Mucosa of gallbladder (tissue), 1 donor: ENCODE data around the gene CNIH3. TPM values are rescaled to one million over a fixed set of nuclear protein-coding genes. Genes with fewer than 3 reads are reported as not detected.

Source experiments
- DNase-seq: peaks from one replicate; pipeline ENCODE4 v3.0.0-alpha.2; 2020; ENCODE audit warnings: low spot score
- total RNA-seq: library from RNA; stranded (reverse); gene quantifications from one replicate; pipeline ENCODE4 v1.2.1, GENCODE V29; 2021
- donor health status: DM: no; HTN: no; CAD: no.

Gene CNIH3
- total RNA-seq, 1 donor from 2014 or later, result 1.5 TPM

- no peak for DNase-seq
Observed at GRCh38 chr1:224743608-224744164, 127.6 kb downstream of the CNIH3 start.

- DNase-seq, result no peak
Observed at GRCh38 chr1:224744521-224744920, 128.4 kb downstream of the CNIH3 start.

- no peak for DNase-seq
Observed at GRCh38 chr1:224745394-224745793, 129.3 kb downstream of the CNIH3 start.

DNA sequence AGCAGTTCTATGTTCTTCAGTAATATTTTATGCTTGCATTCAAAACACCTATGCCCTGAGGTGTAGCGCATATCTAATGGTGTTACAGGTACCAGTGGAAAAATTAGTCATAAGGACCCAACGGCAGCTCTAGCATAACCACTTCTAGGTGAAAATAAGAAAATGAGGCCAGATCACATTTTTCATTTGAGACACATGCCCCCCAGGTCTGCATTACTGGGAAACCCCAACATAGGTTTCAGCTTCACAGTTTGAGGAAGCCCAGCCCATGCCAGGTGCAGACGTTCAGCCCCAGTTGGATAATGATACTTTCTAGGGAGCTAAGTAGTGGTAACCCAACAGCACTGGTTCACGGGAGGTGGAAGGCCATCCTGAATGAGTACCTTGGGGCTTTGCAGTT, 129.8 kb downstream of the CNIH3 start:
- DNase-seq, result no peak

- DNase-seq, result no peak
Observed at GRCh38 chr1:224747578-224747977, 131.5 kb downstream of the CNIH3 start.

DNA sequence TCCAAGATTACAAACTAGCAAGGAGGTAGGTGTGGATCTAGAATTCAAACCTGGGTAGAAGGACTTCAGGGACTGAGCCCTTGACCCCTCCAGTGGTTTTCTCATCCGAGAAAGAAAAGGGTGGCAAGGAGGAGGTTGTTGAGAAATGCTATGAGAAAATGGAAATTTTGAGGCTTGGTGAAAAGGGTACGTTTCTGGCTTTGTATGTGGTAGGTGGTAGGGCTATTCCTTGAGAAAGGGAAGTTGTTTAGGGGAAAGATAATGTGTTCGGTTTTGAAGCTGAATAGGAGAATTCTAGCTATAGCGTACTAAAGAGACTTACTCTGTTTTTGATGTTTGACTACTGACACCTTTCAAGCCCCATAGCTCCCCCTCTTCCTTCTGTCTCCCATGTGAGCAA, 133.8 kb downstream of the CNIH3 start:
- no peak for DNase-seq

GRCh38 chr1:224751624-224752311, 135.7 kb downstream of the CNIH3 start:
- DNase-seq, result no peak

DNA sequence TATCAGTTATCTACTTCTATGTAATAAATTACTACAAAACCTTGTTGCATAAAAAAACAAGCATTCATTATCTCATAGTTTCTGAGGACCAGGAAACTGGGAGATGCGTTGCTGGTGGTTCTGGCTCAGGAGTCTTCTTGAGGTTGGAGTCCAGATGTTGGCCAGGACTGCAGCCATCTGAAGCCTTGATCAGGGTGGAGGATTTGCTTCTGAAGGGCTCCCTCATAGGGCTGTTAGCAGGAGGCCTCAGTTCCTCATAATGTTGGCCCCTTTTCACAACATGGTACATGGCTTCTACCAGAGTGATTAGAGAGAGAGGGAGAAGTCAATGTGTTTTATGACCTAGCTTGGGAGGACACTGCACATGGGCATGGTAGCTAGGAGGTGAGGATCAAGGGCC, 137.4 kb downstream of the CNIH3 start:
- DNase-seq, result no peak

GRCh38 chr1:224755586-224755985, 139.5 kb downstream of the CNIH3 start:
- no peak for DNase-seq

- DNase-seq, result no peak
Observed at GRCh38 chr1:224757508-224757907, 141.4 kb downstream of the CNIH3 start.

- DNase-seq, result no peak
Observed at GRCh38 chr1:224759135-224759534, 143.0 kb downstream of the CNIH3 start.

DNA sequence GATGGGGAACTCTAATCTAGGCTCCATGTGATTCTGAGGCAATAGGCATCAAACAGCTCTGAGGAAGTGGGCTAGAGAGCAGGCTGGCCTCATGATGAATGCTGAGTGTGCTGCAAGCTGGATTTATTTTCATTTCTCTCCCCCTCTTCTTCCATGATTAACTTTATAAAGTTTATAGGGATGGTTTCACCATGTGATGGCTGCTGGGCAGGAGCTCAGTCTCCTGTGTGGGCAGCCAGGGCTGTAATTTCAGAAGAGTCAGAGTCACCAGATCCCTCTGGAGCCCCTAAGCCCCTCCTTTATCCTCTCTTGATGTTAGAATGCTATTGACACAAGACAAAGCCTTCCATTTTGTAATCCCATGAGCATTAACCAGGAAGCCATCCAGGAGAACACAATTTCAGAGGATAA, 143.6 kb downstream of the CNIH3 start:
- no peak for DNase-seq

DNA sequence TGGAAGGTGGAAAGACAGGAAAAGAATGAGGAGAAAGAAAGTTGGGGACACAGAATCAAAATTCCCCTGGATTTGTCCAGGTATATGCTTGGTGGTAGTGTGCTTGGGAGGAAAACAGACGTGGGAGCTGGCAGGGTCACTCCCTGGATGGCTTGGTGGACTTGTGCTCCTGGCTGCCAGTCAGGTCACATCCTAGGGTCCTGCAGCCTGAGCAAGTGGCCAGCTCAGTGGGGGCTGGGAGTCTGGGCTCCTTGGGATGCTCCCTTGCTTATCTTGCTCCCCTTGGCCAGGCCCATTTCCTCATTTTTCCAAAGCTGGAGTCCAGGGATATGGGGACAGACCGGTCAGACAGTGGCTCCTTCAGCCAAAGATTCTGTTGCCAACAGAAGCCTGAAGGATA, 144.0 kb downstream of the CNIH3 start:
- DNase-seq, result no peak

- DNase-seq, result no peak
Observed at GRCh38 chr1:224761245-224761644, 145.1 kb downstream of the CNIH3 start.

DNA sequence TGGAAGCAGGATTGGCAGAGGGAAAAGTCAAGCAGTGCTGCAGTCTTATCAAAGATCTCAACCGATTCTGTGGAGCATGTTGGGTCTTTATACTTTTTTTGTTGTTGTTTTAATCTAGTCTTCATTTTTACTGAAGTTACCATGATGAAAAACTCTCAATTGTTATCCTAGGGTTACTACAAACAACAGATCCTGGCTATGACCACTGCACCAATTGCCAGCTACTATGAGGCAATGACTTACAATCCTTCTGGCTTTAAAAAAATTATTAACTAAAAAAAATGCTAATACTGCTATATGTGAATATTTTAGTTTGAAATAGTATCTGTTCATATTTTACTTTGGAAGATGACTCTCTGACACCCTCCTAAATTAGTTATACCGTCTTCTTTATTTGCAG, 145.9 kb downstream of the CNIH3 start:
- no peak for DNase-seq

- DNase-seq, result no peak
Observed at GRCh38 chr1:224762701-224763100, 146.6 kb downstream of the CNIH3 start.

GRCh38 chr1:224763126-224763775, 147.1 kb downstream of the CNIH3 start:
- no peak for DNase-seq

DNA sequence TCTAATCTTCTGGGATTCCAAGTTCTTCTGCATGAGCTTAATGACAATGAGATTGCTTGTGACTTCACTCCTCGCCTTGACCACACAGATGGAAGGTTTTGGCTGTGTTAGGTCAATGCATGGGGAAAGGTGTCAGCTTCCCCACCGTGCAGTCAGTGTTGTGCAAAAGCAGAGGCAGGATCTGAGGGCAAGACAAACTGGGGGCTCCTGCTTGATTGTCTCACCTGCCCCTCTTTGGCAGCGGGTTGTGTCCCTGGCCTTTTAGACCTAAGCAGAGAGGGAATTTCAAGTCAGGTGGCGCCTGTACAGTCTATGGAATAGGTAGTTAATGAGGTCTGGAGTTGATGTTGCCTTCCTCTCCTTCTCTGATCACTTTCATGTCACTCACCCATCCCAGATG, 150.1 kb downstream of the CNIH3 start:
- DNase-seq, result no peak

- DNase-seq, result no peak
Observed at GRCh38 chr1:224767031-224767430, 150.9 kb downstream of the CNIH3 start.

DNA sequence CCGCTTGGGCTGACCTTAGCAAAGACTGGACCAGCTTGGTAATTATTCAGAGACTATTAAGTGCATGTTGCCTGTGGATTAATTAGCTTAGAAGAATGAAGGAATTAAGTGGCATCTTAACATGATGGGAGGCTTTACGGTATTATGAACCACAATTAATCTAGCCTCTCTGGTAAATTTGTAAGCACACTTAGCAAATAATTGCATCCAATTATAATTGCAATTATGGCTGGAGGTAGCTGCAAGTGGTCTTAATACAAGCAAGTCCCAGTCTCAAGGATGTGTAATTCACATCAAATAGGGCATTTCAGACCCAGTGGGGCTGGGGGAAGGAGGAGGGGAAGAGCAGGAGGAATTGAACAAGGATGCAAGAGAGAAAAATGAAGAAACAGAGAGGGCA, 151.6 kb downstream of the CNIH3 start:
- DNase-seq, result no peak

DNA sequence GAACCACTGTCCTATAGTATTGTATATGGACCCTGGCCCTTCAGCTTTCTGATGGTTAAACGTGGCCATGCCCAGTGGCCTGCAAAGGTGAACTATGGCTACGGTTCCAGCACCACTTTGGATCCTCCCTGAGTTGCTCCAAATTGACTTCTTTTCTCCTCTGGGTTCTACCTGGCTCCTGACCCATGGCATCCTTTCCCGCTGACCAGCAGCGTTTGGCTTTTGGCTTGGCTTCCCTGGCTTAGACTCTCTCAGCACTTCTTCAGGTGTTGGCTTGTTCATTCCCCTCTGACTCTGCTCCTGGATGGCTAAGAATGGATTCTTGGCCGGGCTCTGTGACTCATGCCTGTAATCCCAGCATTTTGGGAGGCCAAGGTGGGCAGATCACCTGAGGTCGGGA, 152.9 kb downstream of the CNIH3 start:
- DNase-seq, result no peak

GRCh38 chr1:224769452-224770335, 153.6 kb downstream of the CNIH3 start:
- DNase-seq, result no peak

- DNase-seq, result no peak
Observed at GRCh38 chr1:224770336-224770693, 154.2 kb downstream of the CNIH3 start.
